Epithelial cell of proximal tubule (primary cell): ENCODE data around the gene ITK. TPM values are rescaled to one million over a fixed set of nuclear protein-coding genes. Genes with fewer than 3 reads are reported as not detected.

Source experiments
- DNase-seq: peaks from one replicate; pipeline ENCODE4 v3.0.0-alpha.2; 2011; ENCODE audit warnings: low read depth
- H3K4me3 ChIP-seq: 2 replicates; pipeline ENCODE4 v1.5.1; 2011; ENCODE audit warnings: low read depth, mild to moderate bottlenecking, low read length
- total RNA-seq: library from RNA; depleted of rRNA; stranded (reverse); fragments of >200 nt; gene quantifications from 2 replicates; pipeline ENCODE4 v1.2.3, GENCODE V29; 2015
- TF ChIP-seq, protein P1 (sequence below): conservative IDR thresholded peaks from 2 replicates; pipeline ENCODE4 v1.5.1; 2012; ENCODE audit warnings: low read depth, mild to moderate bottlenecking, low read length

ITK gene
- total RNA-seq, 1 donor from 2014 or later = not detected

DNA sequence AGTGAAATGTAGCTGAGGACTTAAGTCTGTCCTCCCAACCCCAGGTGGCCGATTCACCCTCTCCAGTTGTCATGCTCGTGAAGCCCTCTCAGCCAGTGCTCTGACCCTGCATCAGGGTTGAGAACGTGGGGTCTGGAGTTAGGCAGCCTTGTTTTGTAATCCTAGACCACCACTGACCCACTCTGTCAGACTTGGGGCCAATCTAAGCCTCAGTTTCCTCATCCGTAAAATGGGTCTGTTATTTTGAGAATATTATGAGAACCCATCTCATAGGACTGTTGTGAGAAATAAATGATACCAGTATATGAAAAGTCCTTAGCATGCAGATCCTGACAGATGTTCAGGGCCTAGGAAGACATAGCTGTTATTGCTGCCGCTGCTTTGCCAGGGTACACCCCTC lies 122.4 kb downstream of the ITK start:
- DNase-seq = no peak
- TF ChIP-seq, protein P1, sequence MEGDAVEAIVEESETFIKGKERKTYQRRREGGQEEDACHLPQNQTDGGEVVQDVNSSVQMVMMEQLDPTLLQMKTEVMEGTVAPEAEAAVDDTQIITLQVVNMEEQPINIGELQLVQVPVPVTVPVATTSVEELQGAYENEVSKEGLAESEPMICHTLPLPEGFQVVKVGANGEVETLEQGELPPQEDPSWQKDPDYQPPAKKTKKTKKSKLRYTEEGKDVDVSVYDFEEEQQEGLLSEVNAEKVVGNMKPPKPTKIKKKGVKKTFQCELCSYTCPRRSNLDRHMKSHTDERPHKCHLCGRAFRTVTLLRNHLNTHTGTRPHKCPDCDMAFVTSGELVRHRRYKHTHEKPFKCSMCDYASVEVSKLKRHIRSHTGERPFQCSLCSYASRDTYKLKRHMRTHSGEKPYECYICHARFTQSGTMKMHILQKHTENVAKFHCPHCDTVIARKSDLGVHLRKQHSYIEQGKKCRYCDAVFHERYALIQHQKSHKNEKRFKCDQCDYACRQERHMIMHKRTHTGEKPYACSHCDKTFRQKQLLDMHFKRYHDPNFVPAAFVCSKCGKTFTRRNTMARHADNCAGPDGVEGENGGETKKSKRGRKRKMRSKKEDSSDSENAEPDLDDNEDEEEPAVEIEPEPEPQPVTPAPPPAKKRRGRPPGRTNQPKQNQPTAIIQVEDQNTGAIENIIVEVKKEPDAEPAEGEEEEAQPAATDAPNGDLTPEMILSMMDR = no peak
- no peak overlapping the region for H3K4me3 ChIP-seq

DNA sequence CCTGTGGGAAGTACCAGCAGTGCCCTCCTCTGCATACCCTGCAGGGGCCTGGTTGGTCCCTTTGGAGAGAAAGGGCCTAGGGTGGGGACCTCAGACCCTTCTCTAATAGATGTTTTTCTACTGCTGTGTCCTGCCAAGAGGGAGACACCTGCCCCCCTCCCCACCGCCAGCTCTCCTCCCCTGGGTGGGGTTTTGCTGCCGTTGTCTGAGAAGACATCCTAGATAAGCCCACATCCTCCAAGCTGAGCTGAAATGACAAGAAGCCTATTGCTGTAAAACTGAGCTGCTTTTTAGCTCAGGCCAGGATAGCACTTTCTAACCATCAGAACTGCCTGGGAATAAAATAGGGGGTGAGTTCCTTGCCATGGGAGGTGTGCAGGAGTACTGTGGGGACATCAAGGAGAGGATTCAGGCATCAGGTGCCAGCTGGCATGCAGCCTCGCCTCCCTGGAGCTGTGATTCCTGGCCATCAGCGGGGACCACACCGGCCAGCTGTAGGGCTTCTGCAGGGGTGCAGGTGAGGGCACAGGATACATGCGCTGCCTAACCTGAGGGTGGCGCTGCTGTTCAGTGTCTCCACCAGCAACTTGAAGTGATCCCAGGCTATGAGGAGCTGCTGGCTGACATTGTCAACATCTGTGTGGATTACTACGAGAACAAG lies 123.2 kb downstream of the ITK start:
- no peak for DNase-seq
- TF ChIP-seq, protein P1 = peak; percentile 44

More for the DNA sequence above, 123.2 kb downstream of the ITK start:
- H3K4me3 ChIP-seq = no peak overlapping the region

Other genes starting within 250 kb of the ITK start
- 0.17 TPM in 1 of 2 replicates, not detected in the other for gene TIMD4, start 217.6 kb upstream of the ITK start, total RNA-seq
- 11.4 and 25.8 TPM in 2 replicates for gene HAVCR1, start 121.7 kb upstream of the ITK start, total RNA-seq
- 0.12 TPM in 1 of 2 replicates, not detected in the other for gene HAVCR2, start 71.8 kb upstream of the ITK start, total RNA-seq
- gene MED7, start 38.0 kb upstream of the ITK start, total RNA-seq = 13.1 and 20.5 TPM in 2 replicates
- not detected in 2 replicates for gene GARIN3, start 14.6 kb upstream of the ITK start, total RNA-seq
- gene CYFIP2, start 85.3 kb downstream of the ITK start, total RNA-seq = 56.5 and 59.2 TPM in 2 replicates